Measurements from ENCODE around the gene NKG7. TPM values are rescaled to one million over a fixed set of nuclear protein-coding genes. Genes with fewer than 3 reads are reported as not detected.
A peak's percentile ranks its signal among the peaks of the same experiment; 100 is the strongest.

Gene NKG7
- total RNA-seq, 1 experiment from 2014 or later, result not detected

- no TSS peak for BruUV-seq (replicated peaks)
- ChIA-PET CTCF (no interaction called here), POLR2A (ENCODE audit: unreplicated experiment) (no interaction called here)
- TF ChIP-seq EZH2phosphoT487 (IDR thresholded peaks at IDR 0.05; ENCODE audit: borderline replicate concordance, low read length) (no peak), CTCF (conservative IDR thresholded peaks at IDR 0.05; ENCODE audit: low read depth, low read length) (no peak), EZH2 (IDR thresholded peaks at IDR 0.05; ENCODE audit: low read length, unreplicated experiment) (no peak)
- ATAC-seq, result no peak
- H3K27ac ChIP-seq (ENCODE audit: low read length), result no peak overlapping the region
- no peak overlapping the region for H3K4me3 ChIP-seq (ENCODE audit: low read length)
- DNase-seq, result no peak
- no peak overlapping the region for H3K4me2 ChIP-seq (ENCODE audit: low read length)
- no peaks in the 10 kb centered on the region for H3K9me3 ChIP-seq (ENCODE audit: low read length)
- no peaks in the 10 kb centered on the region for H3K9me2 ChIP-seq (replicated peaks; ENCODE audit: low read length)
- no peaks in the 10 kb centered on the region for H3K79me2 ChIP-seq (ENCODE audit: low read length)
- intact Hi-C loops (cut with micrococcal nuclease), result no loop called here
- no peaks in the 10 kb centered on the region for H3F3A ChIP-seq (ENCODE audit: low read length, unreplicated experiment)
- no peaks in the 10 kb centered on the region for H3K27me3 ChIP-seq (ENCODE audit: low read length)
- H2AFZ ChIP-seq (ENCODE audit: low read length), result peak overlapping the region; percentile 53; the same call in 1 of the 2 replicates
- H3K36me3 ChIP-seq (ENCODE audit: low read depth, low read length), result no peaks in the 10 kb centered on the region
- H3K9ac ChIP-seq (ENCODE audit: low read length), result no peak overlapping the region
- H3K4me1 ChIP-seq (ENCODE audit: insufficient read depth, low read length), result peaks cover 18% of the 10 kb centered on the region
- no peaks in the 10 kb centered on the region for H4K20me1 ChIP-seq (ENCODE audit: low read length)
Measured at GRCh38 chr19:51391073-51391611, 18.7 kb upstream of the NKG7 start.

- no peak overlapping the region for H3K4me2 ChIP-seq (ENCODE audit: low read length)
- ChIA-PET POLR2A (ENCODE audit: unreplicated experiment) (no interaction called here), CTCF (no interaction called here)
- no peak overlapping the region for H3K4me3 ChIP-seq (ENCODE audit: low read length)
- no peak for ATAC-seq
- no peaks in the 10 kb centered on the region for H3K79me2 ChIP-seq (ENCODE audit: low read length)
- TF ChIP-seq CTCF (conservative IDR thresholded peaks at IDR 0.05; ENCODE audit: low read depth, low read length) (no peak), EZH2phosphoT487 (IDR thresholded peaks at IDR 0.05; ENCODE audit: borderline replicate concordance, low read length) (no peak), EZH2 (IDR thresholded peaks at IDR 0.05; ENCODE audit: low read length, unreplicated experiment) (no peak)
- H3K36me3 ChIP-seq (ENCODE audit: low read depth, low read length), result no peaks in the 10 kb centered on the region
- H3K9me2 ChIP-seq (replicated peaks; ENCODE audit: low read length), result no peaks in the 10 kb centered on the region
- no peak overlapping the region for H3K9ac ChIP-seq (ENCODE audit: low read length)
- intact Hi-C loops (cut with micrococcal nuclease), result no loop called here
- H3K27ac ChIP-seq (ENCODE audit: low read length), result no peak overlapping the region
- H3K4me1 ChIP-seq (ENCODE audit: insufficient read depth, low read length), result peaks cover 5% of the 10 kb centered on the region; the same call in 1 of the 2 replicates
- H3K27me3 ChIP-seq (ENCODE audit: low read length), result no peaks in the 10 kb centered on the region
- no peak for DNase-seq
- no peaks in the 10 kb centered on the region for H3K9me3 ChIP-seq (ENCODE audit: low read length)
- no peak overlapping the region for H2AFZ ChIP-seq (ENCODE audit: low read length)
- H4K20me1 ChIP-seq (ENCODE audit: low read length), result no peaks in the 10 kb centered on the region
- no peaks in the 10 kb centered on the region for H3F3A ChIP-seq (ENCODE audit: low read length, unreplicated experiment)
- no TSS peak for BruUV-seq (replicated peaks)
Measured at GRCh38 chr19:51389143-51389542, 16.7 kb upstream of the NKG7 start.

GRCh38 chr19:51387924-51388389, 15.5 kb upstream of the NKG7 start, which contains the start of gene LIM2:
Gene LIM2, minus strand, starts transcription at chr19:51387974. Its CDS starts 531 bp downstream, at chr19:51387443.
- no peak within 1 kb of the TSS for H3K4me3 ChIP-seq (ENCODE audit: low read length)
- no peaks in the 10 kb centered on the region for H3K9me3 ChIP-seq (ENCODE audit: low read length)
- ATAC-seq, result no peak
- H3K9me2 ChIP-seq (replicated peaks; ENCODE audit: low read length), result no peaks in the 10 kb centered on the region
- no peak within 1 kb of the TSS for H2AFZ ChIP-seq (ENCODE audit: low read length)
- no peaks in the 10 kb centered on the region for H3K36me3 ChIP-seq (ENCODE audit: low read depth, low read length)
- TF ChIP-seq EZH2 (IDR thresholded peaks at IDR 0.05; ENCODE audit: low read length, unreplicated experiment), result no peak
- no peak for TF ChIP-seq EZH2phosphoT487 (IDR thresholded peaks at IDR 0.05; ENCODE audit: borderline replicate concordance, low read length)
- no peak for TF ChIP-seq CTCF (conservative IDR thresholded peaks at IDR 0.05; ENCODE audit: low read depth, low read length)
- H3F3A ChIP-seq (ENCODE audit: low read length, unreplicated experiment), result no peaks in the 10 kb centered on the region
- intact Hi-C loops (cut with micrococcal nuclease), result no loop called here
- BruUV-seq (replicated peaks), result no TSS peak
- no peak within 1 kb of the TSS for H3K4me2 ChIP-seq (ENCODE audit: low read length)
- DNase-seq, result no peak
- no peak within 1 kb of the TSS for H3K9ac ChIP-seq (ENCODE audit: low read length)
- POLR2A ChIA-PET (ENCODE audit: unreplicated experiment), result no interaction called here
- H4K20me1 ChIP-seq (ENCODE audit: low read length), result no peaks in the 10 kb centered on the region
- no peaks in the 10 kb centered on the region for H3K4me1 ChIP-seq (ENCODE audit: insufficient read depth, low read length)
- H3K27me3 ChIP-seq (ENCODE audit: low read length), result no peaks in the 10 kb centered on the region
- H3K27ac ChIP-seq (ENCODE audit: low read length), result no peak within 1 kb of the TSS
- no peaks in the 10 kb centered on the region for H3K79me2 ChIP-seq (ENCODE audit: low read length)
- CTCF ChIA-PET, result no interaction called here

Data from PC-3 (cell line).